DMS114 treated with DMSO at 0.1 percent for 48 hours (cell line): ENCODE results near the gene CDIP1.
A peak's percentile ranks its signal among the peaks of the same experiment; 100 is the strongest.

ENCODE experiments used
- DNase-seq: peaks from one replicate; lab custom pipeline; 2025; ENCODE audit not compliant: unreplicated experiment; lab: John Stamatoyannopoulos, UW

The CDIP1 gene

GRCh38 chr16:4494746-4495490 lies 43.7 kb downstream of the CDIP1 start:
- no peak for DNase-seq

- DNase-seq = no peak
Measured at GRCh38 chr16:4491898-4492297, 46.7 kb downstream of the CDIP1 start.

GRCh38 chr16:4489030-4489429 lies 49.5 kb downstream of the CDIP1 start:
- no peak for DNase-seq

GRCh38 chr16:4488499-4488967 lies 50.0 kb downstream of the CDIP1 start:
- DNase-seq = no peak

- no peak for DNase-seq
Measured at GRCh38 chr16:4487955-4488498, 50.5 kb downstream of the CDIP1 start.

- no peak for DNase-seq
Measured at GRCh38 chr16:4486126-4486893, 52.3 kb downstream of the CDIP1 start.

- no peak for DNase-seq
Measured at GRCh38 chr16:4481963-4482362, 56.6 kb downstream of the CDIP1 start.

GRCh38 chr16:4481526-4481925 lies 57.0 kb downstream of the CDIP1 start:
- no peak for DNase-seq

- DNase-seq = peak; percentile 13
Measured at GRCh38 chr16:4477966-4478365, 60.6 kb downstream of the CDIP1 start.

- peak; percentile 72 for DNase-seq
Measured at GRCh38 chr16:4475880-4476788, 62.4 kb downstream of the CDIP1 start, which contains the start of gene HMOX2. HMOX2 (plus strand) TSS chr16:4476398; CDS start chr16:4505525, 29,127 bp downstream.

GRCh38 chr16:4474192-4474961 lies 64.2 kb downstream of the CDIP1 start, which contains the start of gene NMRAL1:
NMRAL1 (minus strand) TSS chr16:4474625; CDS start chr16:4474132, 493 bp downstream.
- DNase-seq = peak; percentile 82

GRCh38 chr16:4472880-4473279 lies 65.7 kb downstream of the CDIP1 start:
- no peak for DNase-seq

- no peak for DNase-seq
Measured at GRCh38 chr16:4471869-4472268, 66.7 kb downstream of the CDIP1 start.

- no peak for DNase-seq
Measured at GRCh38 chr16:4468972-4469371, 69.6 kb downstream of the CDIP1 start.

GRCh38 chr16:4467916-4468315 lies 70.7 kb downstream of the CDIP1 start:
- no peak for DNase-seq

GRCh38 chr16:4465977-4466779 lies 72.4 kb downstream of the CDIP1 start:
- DNase-seq = no peak

- no peak for DNase-seq
Measured at GRCh38 chr16:4463522-4464163, 74.9 kb downstream of the CDIP1 start.

- peak; percentile 27 for DNase-seq
Measured at GRCh38 chr16:4461250-4462085, 77.1 kb downstream of the CDIP1 start.
